Endothelial cell of umbilical vein (primary cell): ENCODE results near the gene THEM5. TPM values are rescaled to one million over a fixed set of nuclear protein-coding genes. Genes with fewer than 3 reads are reported as not detected.

Experiments used
- BruUV-seq: library from RNA; stranded (reverse); fragments of 400-500 nt; replicated peaks from 2 replicates; lab custom pipeline; 2021; lab: Mats Ljungman, UMichigan
- CTCF ChIA-PET: fragments of 300-600, 350-600 bp; sonication (Branson Sonifier 250); formaldehyde crosslinking; loops from one replicate; lab custom pipeline; 2021; ENCODE audit warnings: antibody characterized with exemption, inconsistent platforms; lab: Charles Lee
- POLR2A ChIA-PET: fragments of 300-600, 350-600 bp; sonication (Branson Sonifier 250); formaldehyde crosslinking; loops from one replicate; lab custom pipeline; 2021; ENCODE audit warnings: antibody characterized with exemption, inconsistent platforms; lab: Charles Lee
- DNase-seq: peaks from one replicate; pipeline ENCODE4 v3.0.0-alpha.2; 2011; ENCODE audit warnings: low read depth, low spot score
- FAIRE-seq: peaks from 2 replicates; lab custom pipeline; 2011; peaks lifted over from hg19 to GRCh38; lab: Jason Lieb, UNC
- H2AFZ ChIP-seq: 2 replicates; pipeline ENCODE4 v1.6.0; 2012; ENCODE audit warnings: low read depth, low read length, control low read depth, inconsistent platforms
- H3K27ac ChIP-seq: 2 replicates; pipeline ENCODE4 v1.5.1; 2011; ENCODE audit warnings: low read depth, mild to moderate bottlenecking, control low read depth, low read length, moderate library complexity; ENCODE audit not compliant: insufficient read depth
- H3K27me3 ChIP-seq, 2 experiments: 2 replicates each; pipeline versions ENCODE4 v1.6.0 to v1.6.1; 2011; ENCODE audit warnings: low read length in 2 of 2, mixed read lengths in 1 of 2; ENCODE audit not compliant: control insufficient read depth in 2 of 2, insufficient read depth in 2 of 2
- H3K36me3 ChIP-seq, 2 experiments: 2 replicates in 1 of 2; 3 replicates in 1 of 2; pipeline ENCODE4 v1.5.1; 2011; ENCODE audit warnings: low read length in 2 of 2, mild to moderate bottlenecking in 1 of 2, moderate library complexity in 1 of 2; ENCODE audit not compliant: control insufficient read depth in 2 of 2, insufficient read depth in 2 of 2; ENCODE audit errors: extremely low read depth in 1 of 2
- H3K4me1 ChIP-seq: 3 replicates; pipeline ENCODE4 v1.5.1; 2011; ENCODE audit warnings: mild to moderate bottlenecking, low read length; ENCODE audit not compliant: control insufficient read depth, insufficient read depth; ENCODE audit errors: extremely low read depth
- H3K4me2 ChIP-seq: 2 replicates; pipeline ENCODE4 v1.6.1; 2011; ENCODE audit warnings: low read length, control low read depth, mixed read lengths; ENCODE audit not compliant: insufficient read depth
- H3K4me3 ChIP-seq, 3 experiments: fragments of 200-600 bp in 1 of 3; sonication (generic), shearing (Covaris generic) in 1 of 3; replicated peaks in 1 of 3; 2 replicates each; pipeline ENCODE4 v1.5.1; 2011 to 2016; ENCODE audit warnings: control low read depth in 3 of 3, low read length in 3 of 3, mild to moderate bottlenecking in 2 of 3, inconsistent platforms in 1 of 3, low read depth in 1 of 3, moderate library complexity in 1 of 3; ENCODE audit not compliant: insufficient read depth in 1 of 3
- H3K79me2 ChIP-seq: 2 replicates; pipeline ENCODE4 v1.6.0; 2012; ENCODE audit warnings: low read length, inconsistent platforms; ENCODE audit not compliant: control insufficient read depth, insufficient read depth
- H3K9ac ChIP-seq: replicated peaks from 2 replicates; pipeline ENCODE3; 2011; ENCODE audit warnings: low read length, control low read depth; ENCODE audit not compliant: insufficient read depth; ENCODE audit errors: extremely low read depth
- H3K9me1 ChIP-seq: replicated peaks from 3 replicates; pipeline ENCODE4 v1.6.0; 2011; ENCODE audit warnings: mild to moderate bottlenecking, low read length; ENCODE audit not compliant: control insufficient read depth, insufficient read depth; ENCODE audit errors: extremely low read depth
- H3K9me3 ChIP-seq: replicated peaks from 2 replicates; pipeline ENCODE4 v1.5.1; 2012; ENCODE audit warnings: low read length, inconsistent platforms; ENCODE audit not compliant: control insufficient read depth, insufficient read depth
- H4K20me1 ChIP-seq: replicated peaks from 2 replicates; pipeline ENCODE3; 2011; ENCODE audit warnings: mild to moderate bottlenecking, low read length; ENCODE audit not compliant: control insufficient read depth, insufficient read depth; ENCODE audit errors: extremely low read depth
- EZH2 ChIP-seq: IDR thresholded peaks from 2 replicates; pipeline ENCODE4 v1.6.1; 2012; ENCODE audit warnings: borderline replicate concordance, low read depth, mild to moderate bottlenecking, moderate library complexity, low read length, inconsistent platforms; ENCODE audit not compliant: severe bottlenecking
- FOS ChIP-seq: IDR thresholded peaks from 2 replicates; pipeline ENCODE4 v1.6.1; 2011; ENCODE audit warnings: mild to moderate bottlenecking, low read length, moderate library complexity, borderline replicate concordance; ENCODE audit not compliant: insufficient read depth
- JUN ChIP-seq: IDR thresholded peaks from 2 replicates; pipeline ENCODE4 v1.6.1; 2011; ENCODE audit warnings: borderline replicate concordance, low read depth; ENCODE audit not compliant: insufficient read length, insufficient read depth
- MAX ChIP-seq: IDR thresholded peaks from 2 replicates; pipeline ENCODE4 v1.6.1; 2011; ENCODE audit not compliant: insufficient read depth, insufficient read length
- POLR2A ChIP-seq: IDR thresholded peaks from 2 replicates; pipeline ENCODE4 v1.6.1; 2012; ENCODE audit warnings: low read depth, mild to moderate bottlenecking, control low read depth, low read length
- POLR2AphosphoS5 ChIP-seq: IDR thresholded peaks from 2 replicates; pipeline ENCODE4 v1.6.1; 2012; ENCODE audit warnings: low read depth, mild to moderate bottlenecking, control low read depth, low read length, moderate library complexity; ENCODE audit not compliant: insufficient read depth
- dilution Hi-C: fragments of 300-500 bp; cut with MboI; formaldehyde crosslinking; loops from one replicate; pipeline ENCODE4 v1.15.0; 2019; ENCODE audit warnings: low sequenced_read_pairs; ENCODE audit not compliant: extremely low pct_ligation_motif_present
- intact Hi-C: fragments of 100-400 bp; cut with micrococcal nuclease; formaldehyde crosslinking; loops from one replicate; pipeline ENCODE4 v1.10.0; 2022
- polyA plus RNA-seq, 4 experiments: library from polyadenylated mRNA; depleted of rRNA in 3 of 4; stranded (reverse) in 3 of 4; unstranded in 1 of 4; fragments of >200 nt; gene quantifications; 2 replicates each; pipeline versions ENCODE4 v1.2.1 to v1.2.3, GENCODE V29; 2011 to 2012; ENCODE audit warnings: missing spikeins in 1 of 4
- total RNA-seq: library from RNA; stranded (reverse); gene quantifications from 2 replicates; pipeline ENCODE4 v1.2.3, GENCODE V29; 2021

THEM5 gene
- total and polyA plus RNA-seq, 2 donors (not counting 3 experiments of a cell fraction or from before 2014, with no cell fraction given): not detected

- no peak for FAIRE-seq
- DNase-seq: no peak
- intact Hi-C loops: no loop called here
- Histone ChIP-seq H3K4me3 (no peak overlapping the region), H3K9me3 (no peaks in the 10 kb centered on the region), H3K9me1 (no peaks in the 10 kb centered on the region), H3K27ac (no peak overlapping the region), H4K20me1 (no peaks in the 10 kb centered on the region), H3K36me3 (no peaks in the 10 kb centered on the region), H3K4me2 (no peak overlapping the region), H3K27me3 (peaks cover 10 to 17% of the 10 kb centered on the region in 2 experiments), H3K79me2 (no peaks in the 10 kb centered on the region), H2AFZ (no peak overlapping the region), H3K4me1 (no peaks in the 10 kb centered on the region), H3K9ac (no peak overlapping the region)
- no TSS peak for BruUV-seq
- TF ChIP-seq POLR2AphosphoS5 (no peak), EZH2 (no peak), FOS (no peak), MAX (no peak), JUN (no peak), POLR2A (no peak)
- dilution Hi-C loops: no loop called here
- POLR2A ChIA-PET: no interaction called here
- CTCF ChIA-PET: interaction anchor here (0.6 to 2.6 kb wide), 6 partner anchors 9 to 109 kb away, joined by 3 to 7 read pairs (median 3); no protein-coding TSS in a partner anchor
Measured at GRCh38 chr1:151802372-151802771, 51.1 kb downstream of the THEM5 start.

- Histone ChIP-seq H2AFZ (no peak overlapping the region), H3K36me3 (no peaks in the 10 kb centered on the region), H3K4me1 (no peaks in the 10 kb centered on the region), H3K27me3 (peaks cover 8 to 12% of the 10 kb centered on the region in 2 experiments), H3K9ac (no peak overlapping the region), H3K4me2 (no peak overlapping the region), H3K4me3 (no peak overlapping the region), H3K9me1 (no peaks in the 10 kb centered on the region), H3K9me3 (no peaks in the 10 kb centered on the region), H3K27ac (no peak overlapping the region), H3K79me2 (no peaks in the 10 kb centered on the region), H4K20me1 (no peaks in the 10 kb centered on the region)
- BruUV-seq: no TSS peak
- CTCF ChIA-PET: interaction anchor here (1.1 to 2.6 kb wide), 4 partner anchors 10 to 109 kb away, joined by 3 to 7 read pairs (median 3); no protein-coding TSS in a partner anchor
- TF ChIP-seq FOS (no peak), EZH2 (no peak)
- dilution Hi-C loops (no loop called here), intact Hi-C loops (no loop called here)
- POLR2A ChIA-PET: no interaction called here
- no peak for FAIRE-seq
- DNase-seq: no peak
Measured at GRCh38 chr1:151801846-151802245, 51.7 kb downstream of the THEM5 start.
